HG03066 (cell line): Measurements from ENCODE around the gene TSC1.
"Not testable (repeated sequence)": the region's sequence is repeated elsewhere in the genome, so short reads cannot be mapped to it uniquely, and the experiment has no call there.

ENCODE experiments used
- ATAC-seq: cut with Tn5 transposase; IDR thresholded peaks from one replicate; pipeline ENCODE4 v1.9.1; 2021; ENCODE audit warnings: low read depth; ENCODE audit not compliant: unreplicated experiment

Gene TSC1

DNA sequence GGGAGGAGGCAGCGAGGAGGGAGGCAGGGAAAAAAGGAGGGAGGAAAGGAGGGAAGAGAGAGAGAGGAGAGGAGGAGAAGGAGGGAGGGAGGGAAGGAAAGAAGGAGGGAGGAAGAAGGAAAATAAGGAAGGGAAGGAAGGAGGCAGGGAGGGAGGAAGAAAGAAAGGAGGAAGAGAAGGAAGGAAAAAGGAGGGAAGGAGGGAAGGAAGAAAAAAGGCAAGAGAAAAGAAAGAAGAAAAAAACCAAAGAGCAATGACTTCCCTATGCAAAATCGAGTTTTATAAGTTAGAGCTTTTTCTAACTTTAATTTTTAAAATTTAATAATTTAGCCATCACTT, 33.7 kb upstream of the TSC1 start:
- no peak for ATAC-seq

DNA sequence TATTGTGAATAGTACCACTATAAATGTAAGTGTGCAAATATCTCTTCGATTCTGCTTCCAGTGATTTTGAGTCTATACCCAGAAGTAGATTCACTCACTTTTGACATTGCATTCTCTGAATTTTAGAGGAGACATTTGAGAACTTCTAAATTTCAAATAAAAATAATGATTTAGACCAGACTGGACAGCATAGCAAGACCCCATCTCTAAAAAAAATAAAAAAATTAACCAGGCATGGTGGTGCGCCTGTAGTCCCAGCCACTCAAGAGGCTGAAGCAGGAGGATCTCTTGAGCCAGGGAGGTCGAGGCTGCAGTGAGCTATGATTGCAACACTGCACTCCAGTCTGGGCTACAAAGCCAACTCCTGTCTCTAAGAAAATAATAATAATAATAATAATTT, 32.2 kb upstream of the TSC1 start:
- ATAC-seq = no peak

DNA sequence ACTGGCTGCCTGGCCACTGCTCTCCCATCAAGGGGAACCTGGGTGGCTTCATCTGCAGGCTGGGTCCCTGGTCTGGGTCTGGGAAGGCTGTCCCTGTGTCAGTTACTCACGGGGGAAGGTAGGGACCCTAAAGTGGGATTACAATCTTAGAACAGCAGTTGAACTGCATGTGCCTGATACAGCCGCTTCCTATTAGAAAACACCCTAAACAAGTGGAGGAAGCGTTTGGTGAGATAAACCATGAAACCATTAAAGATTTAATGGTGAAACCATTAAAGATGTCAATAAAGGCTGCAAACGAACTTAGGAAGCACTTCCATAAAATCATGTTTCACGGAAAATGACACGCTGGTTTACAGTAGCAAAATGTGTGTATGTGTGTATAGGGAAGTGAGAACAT, 31.5 kb upstream of the TSC1 start:
- no peak for ATAC-seq

DNA sequence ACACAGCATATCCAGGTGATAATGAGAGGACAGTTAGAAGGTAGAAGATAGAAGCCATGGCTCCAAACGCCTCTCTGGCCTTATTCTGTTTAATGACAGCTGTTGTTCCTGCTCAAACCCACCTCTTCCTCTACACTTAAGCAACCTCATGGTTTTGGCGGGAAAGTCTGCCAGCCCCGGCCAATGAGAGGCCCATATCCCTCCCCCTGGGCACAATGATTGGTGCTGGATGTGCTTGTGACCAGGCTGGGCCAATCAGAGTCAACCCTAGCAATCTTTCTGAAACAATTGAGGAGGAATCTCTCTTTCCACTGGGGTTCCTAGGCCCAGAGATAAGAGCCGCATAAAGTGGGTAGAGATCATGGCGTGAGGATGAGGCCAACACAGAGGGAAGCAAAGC, 29.3 kb upstream of the TSC1 start:
- ATAC-seq = no peak

DNA sequence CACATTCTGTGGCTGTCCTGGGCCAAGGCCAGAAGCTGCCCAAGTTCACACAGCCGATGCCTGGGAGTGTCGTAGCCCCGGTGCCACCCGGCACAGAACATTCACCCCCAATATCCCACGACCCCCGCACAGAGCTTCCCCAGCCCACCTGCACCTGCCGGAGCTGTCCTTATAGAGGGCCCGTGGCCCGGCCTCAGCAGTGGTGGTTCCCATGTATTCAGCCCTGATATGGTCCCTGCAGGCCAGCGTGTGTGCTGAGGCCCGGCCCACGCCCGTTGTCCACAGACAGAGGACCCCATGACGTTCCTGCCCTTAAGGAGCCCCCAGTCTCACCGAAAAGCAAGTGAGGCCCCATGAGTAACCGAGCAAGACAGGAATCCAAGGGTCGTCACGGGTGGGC, 28.8 kb upstream of the TSC1 start:
- ATAC-seq = no peak

DNA sequence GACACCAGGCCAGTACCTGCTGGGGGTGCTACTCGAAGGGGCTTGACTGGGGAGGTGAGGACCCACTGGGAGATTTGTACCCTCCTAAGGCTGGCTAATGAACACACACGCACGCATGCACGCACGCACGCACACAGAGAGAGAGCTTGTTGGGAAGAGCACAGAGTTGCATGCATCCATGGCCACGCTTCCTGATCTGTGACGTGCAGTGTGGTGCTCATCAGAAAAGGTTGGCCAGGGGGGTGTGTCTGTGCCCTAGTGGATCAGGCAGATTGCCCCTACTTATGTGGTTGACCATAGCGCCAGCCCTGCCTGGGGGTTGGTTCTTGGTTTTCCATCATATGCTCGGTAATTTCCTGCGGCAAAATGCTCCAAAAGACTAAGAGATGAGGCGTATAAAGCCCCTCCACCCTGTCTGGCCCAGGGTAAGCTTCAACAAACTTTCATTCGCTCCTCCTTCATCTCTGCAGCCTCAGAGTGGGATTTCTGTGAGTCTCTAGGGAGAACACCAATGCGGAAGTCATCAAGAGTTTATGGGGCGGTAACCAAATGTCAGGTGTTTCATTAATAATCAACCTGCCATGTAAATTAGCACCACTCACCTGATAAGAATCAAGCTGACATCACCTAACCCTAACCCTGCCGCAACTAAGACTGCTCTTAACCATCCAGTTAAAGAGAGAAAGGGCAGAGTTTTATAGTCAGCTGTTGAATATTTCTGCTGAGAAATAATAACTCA, 26.1 kb upstream of the TSC1 start:
- ATAC-seq = no peak

DNA sequence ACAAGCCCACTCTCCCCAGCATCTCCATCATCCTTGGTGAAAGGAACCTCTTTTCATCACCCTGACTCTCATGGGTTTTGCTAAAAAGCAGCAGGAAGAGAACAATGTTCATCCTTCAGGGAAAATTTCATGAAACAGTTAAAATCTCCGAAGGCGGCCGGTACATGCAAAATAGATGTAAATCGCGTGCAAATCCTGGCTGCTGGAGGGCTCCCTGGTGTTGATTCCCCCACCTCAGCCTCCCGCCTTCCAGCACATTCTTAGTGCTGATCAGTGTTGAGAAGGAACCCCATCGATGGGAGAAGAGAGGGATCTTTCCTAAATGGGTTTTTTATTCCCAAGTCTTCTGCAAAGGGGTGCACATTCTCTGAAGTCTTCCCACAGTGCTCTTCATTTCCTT, 25.4 kb upstream of the TSC1 start:
- ATAC-seq = no peak

DNA sequence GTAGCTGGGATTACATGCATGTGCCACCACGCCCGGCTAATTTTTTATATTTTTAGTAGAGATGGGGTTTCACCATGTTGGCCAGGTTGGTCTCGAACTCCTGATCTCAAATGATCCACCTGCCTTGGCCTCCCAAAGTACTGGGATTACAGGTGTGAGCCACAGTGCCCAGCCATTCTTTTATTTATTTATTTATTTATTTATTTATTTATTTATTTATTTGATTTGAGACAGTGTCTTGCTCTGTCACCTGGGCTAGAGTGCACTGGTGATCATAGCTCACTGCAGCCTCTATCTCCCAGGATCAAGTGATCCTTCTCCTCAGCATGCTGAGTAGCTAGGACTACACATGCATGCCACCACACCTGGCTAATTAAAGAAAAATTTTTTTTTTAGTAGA, 23.5 kb upstream of the TSC1 start:
- ATAC-seq = not testable (repeated sequence)

DNA sequence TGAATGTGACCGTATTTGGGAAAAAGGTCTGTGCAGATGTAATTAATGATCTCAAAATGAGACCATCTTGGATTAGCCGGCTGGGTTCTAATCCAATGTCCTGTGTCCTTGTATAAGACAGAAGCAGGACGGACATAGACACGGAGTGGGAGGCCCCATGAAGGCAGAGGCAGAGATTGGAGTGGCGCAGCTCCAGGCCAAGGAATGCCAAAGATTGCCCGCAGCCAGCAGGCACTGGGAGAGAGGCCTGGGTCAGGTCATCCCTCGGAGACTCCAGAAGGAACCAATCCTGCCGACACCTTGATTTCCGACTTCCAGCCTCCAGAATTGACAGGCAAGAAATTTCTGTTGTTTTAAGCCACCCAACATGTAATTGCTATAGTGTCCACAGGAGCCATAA, 21.1 kb upstream of the TSC1 start:
- no peak for ATAC-seq

DNA sequence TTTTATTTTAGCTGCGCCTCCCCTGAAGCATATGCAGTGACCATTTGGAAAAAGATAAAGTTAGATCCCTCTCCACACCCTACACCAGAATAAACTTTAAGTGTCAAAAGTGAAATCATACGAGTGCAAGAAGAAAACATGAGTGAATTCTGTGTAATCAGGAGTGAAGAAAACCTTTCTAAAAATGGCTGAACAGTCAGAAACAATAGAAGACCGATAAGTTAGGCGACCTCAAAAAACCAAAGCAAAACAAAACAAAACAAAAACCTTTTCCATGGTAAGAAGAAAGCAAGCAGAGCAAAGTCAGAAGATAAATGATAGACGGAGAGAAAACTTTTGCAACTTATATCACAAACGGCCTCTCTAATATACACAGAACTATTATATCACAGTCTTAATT, 16.6 kb upstream of the TSC1 start:
- ATAC-seq = no peak

DNA sequence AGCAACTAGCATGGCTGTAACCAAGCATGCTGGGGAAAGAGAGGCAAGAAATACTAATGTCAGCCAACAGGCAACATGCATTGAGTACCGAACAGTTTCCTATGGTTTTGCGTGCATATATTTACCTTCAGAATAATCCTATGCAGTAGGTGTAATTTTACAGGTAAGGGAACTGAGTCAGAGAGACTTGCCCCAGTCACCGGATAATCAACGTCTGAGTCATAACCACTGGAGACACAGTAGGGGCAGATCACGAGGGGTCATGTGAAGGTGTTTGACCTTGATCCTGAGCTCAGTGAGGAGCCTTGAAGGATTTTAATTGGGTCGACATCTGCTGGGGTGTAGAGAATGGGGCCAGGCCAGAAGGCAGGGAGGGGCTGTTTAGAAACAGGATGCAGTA, 13.4 kb upstream of the TSC1 start:
- ATAC-seq = no peak

DNA sequence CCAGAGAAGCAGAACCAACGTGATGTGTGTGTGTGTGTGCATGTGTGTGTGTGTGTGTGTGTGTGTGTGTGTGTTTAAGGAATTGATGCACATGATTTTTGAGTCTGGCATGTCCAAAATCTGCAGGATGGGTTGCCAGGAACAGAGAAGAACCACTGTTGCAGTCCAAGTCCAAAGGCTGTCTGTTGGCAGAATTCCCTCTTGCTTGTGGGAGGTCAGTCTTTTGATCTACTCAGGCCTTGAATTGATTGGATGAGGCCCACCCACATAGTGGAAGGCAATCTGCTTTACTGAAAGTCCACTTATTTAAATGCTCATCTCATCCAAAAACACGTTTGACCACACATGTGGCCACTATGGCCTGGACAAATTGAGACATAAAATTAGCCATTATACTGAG, 11.4 kb upstream of the TSC1 start:
- ATAC-seq = no peak

DNA sequence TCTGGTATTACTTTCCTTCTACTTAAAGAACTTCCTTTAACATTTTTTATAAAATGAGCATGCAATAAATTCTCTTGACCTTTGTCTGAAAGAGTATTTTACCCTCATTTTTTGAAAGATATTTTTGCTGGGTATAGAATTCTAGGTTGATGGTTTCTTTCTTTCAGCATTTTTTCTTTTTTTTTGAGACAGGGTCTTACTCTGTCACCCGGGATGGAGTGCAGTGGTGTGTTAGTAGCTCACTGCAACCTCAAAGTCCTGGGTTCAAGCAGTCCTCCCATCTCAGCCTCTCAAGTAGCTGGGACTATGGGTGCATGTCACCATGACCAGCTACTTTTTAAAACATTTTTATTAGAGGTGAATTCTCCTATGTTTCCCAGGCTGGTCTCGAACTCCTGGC, 10.7 kb upstream of the TSC1 start:
- ATAC-seq = no peak

DNA sequence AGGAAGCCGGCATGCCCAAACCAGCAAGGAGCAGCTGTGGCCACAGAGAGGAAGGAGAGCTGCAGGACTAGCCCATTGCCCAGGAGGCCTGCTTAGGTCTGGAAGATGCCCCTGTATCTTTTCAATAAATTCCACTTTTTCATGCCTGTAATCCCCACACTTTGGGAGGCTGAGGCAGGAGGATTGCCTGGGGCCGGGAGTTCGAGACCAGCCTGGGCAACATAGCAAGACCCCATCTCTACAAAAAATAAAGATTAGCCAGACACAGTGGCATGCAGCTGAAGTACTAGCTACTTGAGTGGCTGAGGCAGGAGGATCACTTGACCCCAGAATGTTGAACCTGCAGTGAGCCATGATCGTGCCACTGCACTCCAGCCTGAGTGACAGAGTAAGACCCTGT, 5.3 kb upstream of the TSC1 start:
- ATAC-seq = no peak

DNA sequence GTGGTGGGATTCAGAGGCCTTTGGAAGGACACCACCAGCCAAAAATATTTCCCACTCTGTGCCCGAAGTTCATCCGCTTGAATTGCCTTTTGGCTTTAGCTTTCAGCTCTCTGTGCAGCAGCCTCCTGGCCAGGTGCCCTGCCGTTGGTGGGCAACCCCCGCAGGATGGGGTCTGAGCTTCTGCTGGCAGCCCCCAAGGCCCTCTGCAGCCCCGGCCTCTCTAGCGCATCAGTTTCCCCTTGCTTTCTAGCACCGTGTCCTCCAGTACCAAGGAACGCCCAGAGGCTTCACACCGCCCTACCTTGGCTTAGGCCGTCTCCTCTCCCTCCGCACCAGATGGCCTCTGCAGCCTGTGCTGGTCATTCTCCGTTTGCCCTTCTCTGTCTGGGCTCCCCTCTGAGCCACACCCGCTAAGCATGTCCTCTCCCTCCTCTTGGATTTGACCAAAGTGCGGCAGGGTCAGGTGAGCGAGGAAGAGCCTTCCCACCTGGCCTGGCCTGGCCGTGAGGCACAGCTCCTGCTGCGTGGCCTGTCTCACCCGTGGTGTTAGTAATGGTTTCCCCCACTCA, 4.2 kb upstream of the TSC1 start:
- no peak for ATAC-seq

DNA sequence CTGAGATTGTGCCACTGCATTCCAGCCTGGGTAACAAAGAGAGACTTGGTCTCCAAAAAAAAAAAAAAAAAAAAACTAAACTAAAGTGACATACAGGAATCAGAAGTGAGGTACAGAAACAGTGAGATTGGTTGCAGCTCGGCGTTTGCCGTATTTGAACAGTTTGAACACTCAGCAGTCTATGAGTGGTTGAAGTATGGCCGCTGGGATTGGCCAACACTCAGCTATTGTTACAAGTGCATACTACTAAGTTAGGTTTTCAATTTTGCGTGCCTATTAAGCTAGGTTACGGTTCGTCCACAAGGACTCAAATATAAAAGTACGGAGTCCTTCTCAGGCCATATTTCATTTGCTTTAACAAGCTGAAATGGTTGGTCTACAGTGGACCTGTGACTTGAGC, 3.3 kb upstream of the TSC1 start:
- ATAC-seq = no peak

DNA sequence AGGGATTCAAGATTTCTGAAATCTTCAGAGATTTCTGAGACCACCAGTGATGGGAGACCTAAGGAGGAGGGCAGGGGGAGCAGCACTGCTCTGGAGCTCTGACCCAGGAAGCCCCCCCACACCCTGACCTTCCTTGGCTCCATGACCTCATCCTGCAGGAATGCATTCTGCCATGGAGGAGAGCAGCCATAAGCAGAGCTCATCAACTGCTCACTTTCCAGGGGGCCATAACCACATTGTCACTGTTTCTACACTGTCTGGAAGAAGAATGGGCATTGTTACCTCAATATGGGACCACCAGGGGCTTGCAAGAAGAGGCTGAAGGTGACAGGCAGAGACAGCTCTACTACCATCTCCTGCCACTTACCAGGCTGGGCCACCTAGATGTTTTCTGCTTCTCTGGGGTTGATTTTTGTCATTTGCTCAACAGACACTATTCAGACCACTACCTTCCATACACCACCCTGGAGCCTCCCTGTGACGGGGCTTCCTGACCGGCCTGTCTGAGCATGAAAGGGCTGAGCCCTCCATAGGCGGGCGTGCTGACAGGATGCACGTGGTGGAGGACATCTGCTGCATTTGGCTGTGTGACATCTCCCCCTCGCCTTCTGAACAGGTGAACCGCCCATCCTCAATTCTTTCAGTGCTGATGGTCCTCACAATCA, 2.3 kb upstream of the TSC1 start:
- no peak for ATAC-seq

DNA sequence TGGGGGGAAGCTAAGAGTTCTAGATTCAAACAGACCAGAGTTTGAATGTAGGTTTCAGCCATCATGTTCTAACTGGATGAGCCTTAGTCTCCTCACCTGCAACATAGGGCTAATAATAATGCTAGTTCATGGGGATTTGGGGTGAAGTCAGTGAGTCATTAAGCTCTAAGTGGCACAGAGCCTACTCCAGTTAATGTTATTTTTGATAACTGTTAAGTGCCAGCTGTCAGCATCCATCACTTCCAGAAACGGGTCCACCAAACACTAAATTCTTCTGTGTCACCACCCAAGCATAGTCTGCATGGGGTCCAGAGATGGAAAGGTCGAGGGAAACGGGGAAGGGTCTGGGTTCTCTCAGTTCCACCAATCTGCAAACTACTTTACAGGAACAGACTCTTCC, 1.8 kb upstream of the TSC1 start:
- no peak for ATAC-seq

DNA sequence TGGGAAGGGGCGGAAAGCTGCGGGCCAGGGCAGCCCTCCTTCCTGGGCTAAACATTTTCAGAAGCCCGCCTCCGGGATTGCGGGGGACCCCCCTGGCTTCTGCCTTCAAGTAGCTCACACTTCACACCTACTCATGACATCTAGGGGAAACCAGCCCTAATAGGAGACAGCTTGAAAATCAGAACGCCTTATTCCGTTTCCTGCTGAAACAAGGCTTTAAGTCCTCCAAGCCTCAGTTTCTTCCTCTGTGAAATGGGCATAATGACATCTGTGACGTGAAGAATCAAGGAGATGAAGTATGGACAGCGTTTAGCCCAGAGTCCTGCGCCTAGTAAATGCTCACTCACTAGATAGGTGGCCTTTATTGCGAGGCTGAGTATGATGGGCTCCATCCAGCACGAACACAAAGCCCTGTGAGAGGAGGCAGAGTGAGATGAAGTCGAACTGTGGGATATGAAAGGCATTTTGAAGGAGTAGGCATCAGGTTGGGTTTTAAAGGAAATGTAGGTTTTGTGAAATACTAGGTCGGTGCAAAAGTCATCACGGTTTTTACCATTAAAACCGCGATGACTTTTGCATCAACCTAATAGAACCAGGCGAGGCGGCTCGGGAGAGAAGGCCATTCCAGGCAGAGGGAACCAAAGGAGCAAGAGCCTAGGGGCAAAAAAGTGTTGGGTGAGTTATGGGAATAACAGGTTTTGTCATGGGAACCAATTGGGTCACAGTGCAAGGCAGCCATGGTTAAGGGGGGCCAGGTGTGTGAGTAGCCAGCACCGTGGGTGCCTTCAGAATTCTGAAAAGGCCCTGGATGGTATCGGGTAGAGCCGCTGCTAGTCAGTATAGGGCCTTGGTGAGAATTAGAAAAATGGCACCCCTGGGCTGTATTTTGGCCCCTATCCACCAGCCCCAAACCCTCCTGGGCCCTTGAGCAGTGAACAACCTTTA, 1.0 kb upstream of the TSC1 start:
- no peak for ATAC-seq

DNA sequence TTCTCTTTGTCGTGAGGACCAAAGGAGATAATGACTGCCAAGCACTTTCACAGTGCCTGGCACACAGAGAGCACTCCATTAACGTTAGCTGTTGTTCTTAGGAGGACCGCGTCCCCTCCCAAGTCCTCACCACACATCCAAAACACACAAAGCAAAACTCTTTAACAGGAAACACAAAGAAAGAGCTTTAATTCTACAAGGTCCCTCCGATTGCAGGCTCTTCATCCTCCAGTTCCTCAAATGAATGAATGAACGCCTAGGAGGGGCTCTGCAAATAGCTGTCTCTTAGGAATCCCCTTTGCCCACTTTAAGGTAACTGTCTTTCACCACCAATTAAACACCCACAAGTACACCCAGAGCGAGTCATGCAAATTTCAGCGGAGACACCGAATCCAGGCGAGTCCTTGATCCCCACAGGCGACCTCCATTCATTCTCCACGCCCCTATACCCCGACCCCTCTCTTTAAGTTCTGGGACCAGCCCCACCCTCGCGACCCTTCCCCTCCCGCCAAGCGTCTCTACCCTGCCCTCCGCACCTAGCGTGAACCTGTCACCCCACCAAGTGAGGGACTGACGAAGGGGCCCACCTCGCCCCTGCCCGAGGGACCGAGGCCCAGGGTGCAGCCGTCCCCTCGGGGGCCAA, 644 bp downstream of the TSC1 start:
- no peak for ATAC-seq
